Neuron (in vitro differentiated cells): ENCODE data around the gene SLC17A4.

Experiments
- H2AFZ ChIP-seq: one replicate; pipeline ENCODE4 v1.6.1; 2013; ENCODE audit warnings: low read depth, mild to moderate bottlenecking, inconsistent platforms, low read length, moderate library complexity
- H3K27me3 ChIP-seq: one replicate; pipeline ENCODE4 v1.6.1; 2013; ENCODE audit warnings: low read length; ENCODE audit not compliant: insufficient read depth
- H3K36me3 ChIP-seq: one replicate; pipeline ENCODE4 v1.6.1; 2013; ENCODE audit warnings: low read length; ENCODE audit not compliant: insufficient read depth
- H3K4me1 ChIP-seq: one replicate; pipeline ENCODE4 v1.6.1; 2013; ENCODE audit warnings: low read length; ENCODE audit not compliant: insufficient read depth
- H3K4me3 ChIP-seq: 2 replicates; pipeline ENCODE4 v1.5.1; 2013; ENCODE audit warnings: mild to moderate bottlenecking, low read length, moderate library complexity
- H3K9me3 ChIP-seq: one replicate; pipeline ENCODE4 v1.6.1; 2013; ENCODE audit warnings: low read length

SLC17A4 gene

GRCh38 chr6:25757936-25758642 lies 3.5 kb downstream of the SLC17A4 start:
- no peaks in the 10 kb centered on the region for H3K27me3 ChIP-seq
- no peaks in the 10 kb centered on the region for H3K36me3 ChIP-seq
- no peaks in the 10 kb centered on the region for H3K4me1 ChIP-seq
- H3K4me3 ChIP-seq, result no peak overlapping the region
- H2AFZ ChIP-seq, result no peak overlapping the region
- H3K9me3 ChIP-seq, result no peaks in the 10 kb centered on the region

GRCh38 chr6:25764611-25765010 lies 10.1 kb downstream of the SLC17A4 start:
- Histone ChIP-seq H3K27me3 (no peaks in the 10 kb centered on the region), H3K36me3 (no peaks in the 10 kb centered on the region), H2AFZ (no peak overlapping the region), H3K9me3 (no peaks in the 10 kb centered on the region), H3K4me1 (no peaks in the 10 kb centered on the region), H3K4me3 (no peak overlapping the region)

GRCh38 chr6:25768566-25768965 lies 14.0 kb downstream of the SLC17A4 start:
- Histone ChIP-seq H3K9me3 (no peaks in the 10 kb centered on the region), H2AFZ (no peak overlapping the region), H3K4me1 (no peaks in the 10 kb centered on the region), H3K27me3 (no peaks in the 10 kb centered on the region), H3K4me3 (no peak overlapping the region), H3K36me3 (no peaks in the 10 kb centered on the region)

GRCh38 chr6:25769983-25770382 lies 15.4 kb downstream of the SLC17A4 start:
- H3K4me3 ChIP-seq, result no peak overlapping the region
- no peaks in the 10 kb centered on the region for H3K27me3 ChIP-seq
- no peak overlapping the region for H2AFZ ChIP-seq
- H3K4me1 ChIP-seq, result no peaks in the 10 kb centered on the region
- H3K36me3 ChIP-seq, result no peaks in the 10 kb centered on the region
- H3K9me3 ChIP-seq, result no peaks in the 10 kb centered on the region

- Histone ChIP-seq H3K4me3 (no peak overlapping the region), H3K27me3 (no peaks in the 10 kb centered on the region), H3K9me3 (no peaks in the 10 kb centered on the region), H3K4me1 (no peaks in the 10 kb centered on the region), H2AFZ (no peak overlapping the region), H3K36me3 (no peaks in the 10 kb centered on the region)
Measured at GRCh38 chr6:25774120-25774715, 19.7 kb downstream of the SLC17A4 start.

GRCh38 chr6:25777031-25777430 lies 22.5 kb downstream of the SLC17A4 start:
- no peak overlapping the region for H2AFZ ChIP-seq
- no peaks in the 10 kb centered on the region for H3K9me3 ChIP-seq
- H3K4me3 ChIP-seq, result no peak overlapping the region
- no peaks in the 10 kb centered on the region for H3K4me1 ChIP-seq
- no peaks in the 10 kb centered on the region for H3K27me3 ChIP-seq
- H3K36me3 ChIP-seq, result no peaks in the 10 kb centered on the region

- Histone ChIP-seq H3K36me3 (no peaks in the 10 kb centered on the region), H3K4me1 (no peaks in the 10 kb centered on the region), H3K4me3 (no peak overlapping the region), H2AFZ (no peak overlapping the region), H3K27me3 (no peaks in the 10 kb centered on the region), H3K9me3 (no peaks in the 10 kb centered on the region)
Measured at GRCh38 chr6:25777856-25778649, 23.5 kb downstream of the SLC17A4 start.

- H3K4me3 ChIP-seq, result no peak overlapping the region
- no peak overlapping the region for H2AFZ ChIP-seq
- no peaks in the 10 kb centered on the region for H3K9me3 ChIP-seq
- H3K27me3 ChIP-seq, result no peaks in the 10 kb centered on the region
- no peaks in the 10 kb centered on the region for H3K36me3 ChIP-seq
- H3K4me1 ChIP-seq, result no peaks in the 10 kb centered on the region
Measured at GRCh38 chr6:25781134-25781533, 26.6 kb downstream of the SLC17A4 start.

- Histone ChIP-seq H3K9me3 (no peaks in the 10 kb centered on the region), H3K4me1 (no peaks in the 10 kb centered on the region), H2AFZ (no peak overlapping the region)
Measured at GRCh38 chr6:25787428-25787827, 32.9 kb downstream of the SLC17A4 start.

GRCh38 chr6:25788305-25788922 lies 33.9 kb downstream of the SLC17A4 start:
- Histone ChIP-seq H2AFZ (no peak overlapping the region), H3K4me1 (no peaks in the 10 kb centered on the region), H3K36me3 (no peaks in the 10 kb centered on the region), H3K27me3 (no peaks in the 10 kb centered on the region), H3K4me3 (no peak overlapping the region), H3K9me3 (no peaks in the 10 kb centered on the region)

More at GRCh38 chr6:25787428-25787827, 32.9 kb downstream of the SLC17A4 start:
- Histone ChIP-seq H3K4me3 (no peak overlapping the region), H3K27me3 (no peaks in the 10 kb centered on the region), H3K36me3 (no peaks in the 10 kb centered on the region)

- H3K27me3 ChIP-seq, result no peaks in the 10 kb centered on the region
- no peak overlapping the region for H3K4me3 ChIP-seq
- H3K36me3 ChIP-seq, result no peaks in the 10 kb centered on the region
- H3K9me3 ChIP-seq, result no peaks in the 10 kb centered on the region
- H2AFZ ChIP-seq, result no peak overlapping the region
- no peaks in the 10 kb centered on the region for H3K4me1 ChIP-seq
Measured at GRCh38 chr6:25789475-25789874, 34.9 kb downstream of the SLC17A4 start.

- H3K4me3 ChIP-seq, result no peak overlapping the region
- H2AFZ ChIP-seq, result no peak overlapping the region
- H3K36me3 ChIP-seq, result no peaks in the 10 kb centered on the region
- no peaks in the 10 kb centered on the region for H3K9me3 ChIP-seq
- H3K27me3 ChIP-seq, result peaks cover 3% of the 10 kb centered on the region
- H3K4me1 ChIP-seq, result no peaks in the 10 kb centered on the region
Measured at GRCh38 chr6:25792016-25792415, 37.5 kb downstream of the SLC17A4 start.

GRCh38 chr6:25793970-25794369 lies 39.4 kb downstream of the SLC17A4 start:
- Histone ChIP-seq H3K36me3 (no peaks in the 10 kb centered on the region), H3K27me3 (peaks cover 3% of the 10 kb centered on the region), H3K4me3 (no peak overlapping the region), H3K9me3 (no peaks in the 10 kb centered on the region), H3K4me1 (no peaks in the 10 kb centered on the region), H2AFZ (no peak overlapping the region)
